Fibroblast of mammary gland (primary cell): Measurements from ENCODE around the gene PLPP4.

Experiments
- DNase-seq: peaks from one replicate; pipeline ENCODE4 v3.0.0-alpha.2; 2010; ENCODE audit warnings: low read depth
- H3K4me3 ChIP-seq: 2 replicates; pipeline ENCODE4 v1.5.1; 2011; ENCODE audit warnings: low read depth, mild to moderate bottlenecking, low read length, moderate library complexity; ENCODE audit not compliant: control insufficient read depth
- TF ChIP-seq, protein P1 (sequence below): conservative IDR thresholded peaks from 2 replicates; pipeline ENCODE4 v1.5.1; 2011; ENCODE audit warnings: low read depth, low read length, inconsistent platforms; ENCODE audit not compliant: control insufficient read depth, insufficient read depth

PLPP4 gene

GRCh38 chr10:120610791-120611190, 153.8 kb downstream of the PLPP4 start:
- H3K4me3 ChIP-seq = no peak overlapping the region
- DNase-seq = no peak
- TF ChIP-seq, protein P1, sequence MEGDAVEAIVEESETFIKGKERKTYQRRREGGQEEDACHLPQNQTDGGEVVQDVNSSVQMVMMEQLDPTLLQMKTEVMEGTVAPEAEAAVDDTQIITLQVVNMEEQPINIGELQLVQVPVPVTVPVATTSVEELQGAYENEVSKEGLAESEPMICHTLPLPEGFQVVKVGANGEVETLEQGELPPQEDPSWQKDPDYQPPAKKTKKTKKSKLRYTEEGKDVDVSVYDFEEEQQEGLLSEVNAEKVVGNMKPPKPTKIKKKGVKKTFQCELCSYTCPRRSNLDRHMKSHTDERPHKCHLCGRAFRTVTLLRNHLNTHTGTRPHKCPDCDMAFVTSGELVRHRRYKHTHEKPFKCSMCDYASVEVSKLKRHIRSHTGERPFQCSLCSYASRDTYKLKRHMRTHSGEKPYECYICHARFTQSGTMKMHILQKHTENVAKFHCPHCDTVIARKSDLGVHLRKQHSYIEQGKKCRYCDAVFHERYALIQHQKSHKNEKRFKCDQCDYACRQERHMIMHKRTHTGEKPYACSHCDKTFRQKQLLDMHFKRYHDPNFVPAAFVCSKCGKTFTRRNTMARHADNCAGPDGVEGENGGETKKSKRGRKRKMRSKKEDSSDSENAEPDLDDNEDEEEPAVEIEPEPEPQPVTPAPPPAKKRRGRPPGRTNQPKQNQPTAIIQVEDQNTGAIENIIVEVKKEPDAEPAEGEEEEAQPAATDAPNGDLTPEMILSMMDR = no peak

DNA sequence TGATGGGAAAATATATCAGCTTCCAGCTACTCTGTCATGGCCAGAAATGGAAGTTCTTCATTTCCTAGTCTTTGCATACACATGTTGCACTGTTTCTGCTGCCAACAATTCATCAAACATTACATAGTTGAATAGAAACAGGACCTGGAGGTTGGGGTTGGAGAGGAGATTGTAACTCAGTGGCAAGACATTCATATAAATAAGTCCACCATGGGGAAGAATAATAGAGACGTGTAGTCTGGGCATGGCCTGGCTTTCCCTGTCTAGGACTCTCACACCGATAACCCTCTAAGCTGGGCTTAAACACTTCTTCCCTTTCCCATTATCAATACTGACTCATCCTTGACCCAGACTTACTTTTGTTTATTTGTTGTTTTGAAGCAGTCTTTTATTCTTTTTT, 155.7 kb downstream of the PLPP4 start:
- TF ChIP-seq, protein P1 = no peak
- no peak for DNase-seq

GRCh38 chr10:120613180-120613579, 156.2 kb downstream of the PLPP4 start:
- no peak overlapping the region for H3K4me3 ChIP-seq
- DNase-seq = no peak

More for the DNA sequence above, 155.7 kb downstream of the PLPP4 start:
- H3K4me3 ChIP-seq = no peak overlapping the region

DNA sequence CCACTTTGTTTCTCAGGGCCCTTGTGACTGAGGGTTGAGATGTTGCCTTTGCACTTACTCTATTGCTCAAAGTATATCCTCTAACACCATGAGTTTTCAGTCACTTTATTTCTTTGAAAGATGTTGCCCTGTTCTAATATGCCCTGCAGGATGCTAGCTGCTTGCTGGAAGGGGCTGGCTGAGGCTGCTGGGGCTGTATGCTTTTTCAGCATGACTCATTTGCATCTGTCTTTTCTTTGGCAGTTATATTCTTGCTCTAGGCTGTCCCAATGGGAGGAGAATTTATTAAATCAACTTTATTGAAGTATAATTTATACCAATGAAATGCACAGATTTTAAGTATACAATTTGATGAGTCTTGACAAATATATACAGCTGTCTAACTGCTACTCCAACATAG, 157.7 kb downstream of the PLPP4 start:
- no peak overlapping the region for H3K4me3 ChIP-seq
- TF ChIP-seq, protein P1 = no peak
- DNase-seq = no peak

More at GRCh38 chr10:120613180-120613579, 156.2 kb downstream of the PLPP4 start:
- TF ChIP-seq, protein P1 = no peak

- DNase-seq = no peak
Measured at GRCh38 chr10:120616311-120616911, 159.4 kb downstream of the PLPP4 start.

DNA sequence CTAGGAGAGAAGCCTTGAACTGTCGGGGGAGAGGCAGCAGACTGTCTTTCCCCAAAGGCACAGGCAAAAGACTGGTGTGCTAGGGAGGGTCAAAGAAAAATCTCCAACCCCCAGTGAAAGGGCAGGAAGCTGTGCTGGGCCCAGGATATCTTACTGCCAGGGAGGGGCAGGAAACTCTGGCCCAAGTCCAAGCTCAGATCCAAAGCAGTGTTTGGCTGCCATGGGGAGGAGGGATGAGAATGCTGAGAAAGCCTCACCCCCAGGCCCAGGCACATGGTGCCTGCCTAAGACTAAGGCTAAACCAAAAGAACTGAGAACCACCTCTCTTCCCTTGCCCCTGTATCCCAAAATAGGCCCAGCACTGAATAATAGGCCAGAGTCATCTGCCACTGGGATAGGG, 171.2 kb downstream of the PLPP4 start:
- no peak overlapping the region for H3K4me3 ChIP-seq
- no peak for DNase-seq
- TF ChIP-seq, protein P1 = no peak

More at GRCh38 chr10:120616311-120616911, 159.4 kb downstream of the PLPP4 start:
- TF ChIP-seq, protein P1 = no peak
- no peak overlapping the region for H3K4me3 ChIP-seq
